HCT116 (cell line): Measurements from ENCODE around the gene CDY2A.
"Not testable (repeated sequence)": the region's sequence is repeated elsewhere in the genome, so short reads cannot be mapped to it uniquely, and the experiment has no call there.

Source experiments
- CEBPB ChIP-seq: IDR thresholded peaks from 2 replicates; pipeline ENCODE4 v1.6.1; 2012; ENCODE audit warnings: low read depth
- EGR1 ChIP-seq: IDR thresholded peaks from 2 replicates; pipeline ENCODE4 v1.6.1; 2012; ENCODE audit warnings: low read depth
- EZH2 ChIP-seq: fragments of 200-600 bp; sonication (generic); IDR thresholded peaks from 2 replicates; pipeline ENCODE4 v1.6.1; 2017; ENCODE audit warnings: antibody characterized with exemption, mixed run types
- FOSL1 ChIP-seq: IDR thresholded peaks from 2 replicates; pipeline ENCODE4 v1.6.1; 2012; ENCODE audit warnings: low read depth
- JUND ChIP-seq: IDR thresholded peaks from 2 replicates; pipeline ENCODE4 v1.6.1; 2012
- POLR2A ChIP-seq: IDR thresholded peaks from 2 replicates; pipeline ENCODE4 v1.7.0; 2011; ENCODE audit warnings: borderline replicate concordance; ENCODE audit not compliant: insufficient read depth, insufficient read length; ENCODE audit errors: extremely low read depth
- POLR2AphosphoS5 ChIP-seq: IDR thresholded peaks from 2 replicates; pipeline ENCODE4 v1.6.1; 2011; ENCODE audit warnings: mild to moderate bottlenecking, low read depth, low read length, moderate library complexity
- TCF7L2 ChIP-seq: IDR thresholded peaks from 2 replicates; pipeline ENCODE4 v1.7.0; 2011; ENCODE audit warnings: borderline replicate concordance, inconsistent platforms; ENCODE audit not compliant: insufficient read depth, insufficient read length; ENCODE audit errors: extremely low read depth
- ZNF274 ChIP-seq: fragments of 200-500 bp; sonication (Bioruptor generic); IDR thresholded peaks from 2 replicates; pipeline ENCODE4 v1.6.1; 2014; ENCODE audit warnings: mild to moderate bottlenecking, low read depth, low read length, inconsistent platforms
- TF ChIP-seq, protein P1 (sequence below), 3 experiments: fragments of 200-600 bp in 1 of 3; sonication (generic) in 1 of 3; IDR thresholded peaks in 2 of 3; conservative IDR thresholded peaks in 1 of 3; 2 replicates each; pipeline ENCODE4 v1.5.1; 2012 to 2017; ENCODE audit warnings: low read depth in 2 of 3, low read length in 2 of 3, antibody characterized with exemption in 1 of 3, borderline replicate concordance in 1 of 3, control low read depth in 1 of 3, mild to moderate bottlenecking in 1 of 3, mixed read lengths in 1 of 3, mixed run types in 1 of 3, moderate library complexity in 1 of 3; ENCODE audit not compliant: insufficient read depth in 1 of 3
- TF ChIP-seq, protein P2 (sequence below): IDR thresholded peaks from 2 replicates; pipeline ENCODE4 v1.6.1; 2012
- TF ChIP-seq, protein P3 (sequence below): IDR thresholded peaks from 2 replicates; pipeline ENCODE4 v1.6.1; 2012; ENCODE audit warnings: low read depth

DNA sequence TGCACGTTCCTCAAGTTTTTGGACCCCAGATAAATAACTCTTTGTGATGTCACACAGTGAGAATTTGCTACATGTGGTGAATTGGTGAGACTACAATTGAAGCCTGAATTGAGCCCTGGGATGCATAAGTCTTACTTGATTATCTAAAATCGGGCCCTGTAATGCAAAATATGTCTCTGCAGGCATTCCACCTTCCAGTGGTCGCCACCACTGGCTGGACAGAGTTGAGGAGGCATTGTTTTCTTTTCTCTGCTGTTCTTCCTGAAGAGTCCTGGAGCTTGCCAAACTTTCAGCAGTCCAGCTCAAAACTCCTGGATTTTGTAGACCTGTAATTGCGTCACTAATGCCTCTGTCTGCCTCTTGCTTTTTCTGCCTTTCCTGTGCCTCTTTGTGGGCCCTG is 23.5 kb downstream of the CDY2A start:
- TF ChIP-seq, protein P1, sequence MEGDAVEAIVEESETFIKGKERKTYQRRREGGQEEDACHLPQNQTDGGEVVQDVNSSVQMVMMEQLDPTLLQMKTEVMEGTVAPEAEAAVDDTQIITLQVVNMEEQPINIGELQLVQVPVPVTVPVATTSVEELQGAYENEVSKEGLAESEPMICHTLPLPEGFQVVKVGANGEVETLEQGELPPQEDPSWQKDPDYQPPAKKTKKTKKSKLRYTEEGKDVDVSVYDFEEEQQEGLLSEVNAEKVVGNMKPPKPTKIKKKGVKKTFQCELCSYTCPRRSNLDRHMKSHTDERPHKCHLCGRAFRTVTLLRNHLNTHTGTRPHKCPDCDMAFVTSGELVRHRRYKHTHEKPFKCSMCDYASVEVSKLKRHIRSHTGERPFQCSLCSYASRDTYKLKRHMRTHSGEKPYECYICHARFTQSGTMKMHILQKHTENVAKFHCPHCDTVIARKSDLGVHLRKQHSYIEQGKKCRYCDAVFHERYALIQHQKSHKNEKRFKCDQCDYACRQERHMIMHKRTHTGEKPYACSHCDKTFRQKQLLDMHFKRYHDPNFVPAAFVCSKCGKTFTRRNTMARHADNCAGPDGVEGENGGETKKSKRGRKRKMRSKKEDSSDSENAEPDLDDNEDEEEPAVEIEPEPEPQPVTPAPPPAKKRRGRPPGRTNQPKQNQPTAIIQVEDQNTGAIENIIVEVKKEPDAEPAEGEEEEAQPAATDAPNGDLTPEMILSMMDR (IDR thresholded peaks at IDR 0.05 in 2 of 3, conservative IDR thresholded peaks at IDR 0.05 in 1 of 3; ENCODE audit: borderline replicate concordance in 1 of 3, insufficient read depth in 1 of 3, low read depth in 2 of 3, low read length in 2 of 3) = not testable (repeated sequence)
- TF ChIP-seq TCF7L2, EZH2, EGR1, POLR2A, JUND, FOSL1, POLR2AphosphoS5, CEBPB, ZNF274: not testable (repeated sequence)
- TF ChIP-seq, protein P2, sequence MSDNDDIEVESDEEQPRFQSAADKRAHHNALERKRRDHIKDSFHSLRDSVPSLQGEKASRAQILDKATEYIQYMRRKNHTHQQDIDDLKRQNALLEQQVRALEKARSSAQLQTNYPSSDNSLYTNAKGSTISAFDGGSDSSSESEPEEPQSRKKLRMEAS = not testable (repeated sequence)
- TF ChIP-seq, protein P3, sequence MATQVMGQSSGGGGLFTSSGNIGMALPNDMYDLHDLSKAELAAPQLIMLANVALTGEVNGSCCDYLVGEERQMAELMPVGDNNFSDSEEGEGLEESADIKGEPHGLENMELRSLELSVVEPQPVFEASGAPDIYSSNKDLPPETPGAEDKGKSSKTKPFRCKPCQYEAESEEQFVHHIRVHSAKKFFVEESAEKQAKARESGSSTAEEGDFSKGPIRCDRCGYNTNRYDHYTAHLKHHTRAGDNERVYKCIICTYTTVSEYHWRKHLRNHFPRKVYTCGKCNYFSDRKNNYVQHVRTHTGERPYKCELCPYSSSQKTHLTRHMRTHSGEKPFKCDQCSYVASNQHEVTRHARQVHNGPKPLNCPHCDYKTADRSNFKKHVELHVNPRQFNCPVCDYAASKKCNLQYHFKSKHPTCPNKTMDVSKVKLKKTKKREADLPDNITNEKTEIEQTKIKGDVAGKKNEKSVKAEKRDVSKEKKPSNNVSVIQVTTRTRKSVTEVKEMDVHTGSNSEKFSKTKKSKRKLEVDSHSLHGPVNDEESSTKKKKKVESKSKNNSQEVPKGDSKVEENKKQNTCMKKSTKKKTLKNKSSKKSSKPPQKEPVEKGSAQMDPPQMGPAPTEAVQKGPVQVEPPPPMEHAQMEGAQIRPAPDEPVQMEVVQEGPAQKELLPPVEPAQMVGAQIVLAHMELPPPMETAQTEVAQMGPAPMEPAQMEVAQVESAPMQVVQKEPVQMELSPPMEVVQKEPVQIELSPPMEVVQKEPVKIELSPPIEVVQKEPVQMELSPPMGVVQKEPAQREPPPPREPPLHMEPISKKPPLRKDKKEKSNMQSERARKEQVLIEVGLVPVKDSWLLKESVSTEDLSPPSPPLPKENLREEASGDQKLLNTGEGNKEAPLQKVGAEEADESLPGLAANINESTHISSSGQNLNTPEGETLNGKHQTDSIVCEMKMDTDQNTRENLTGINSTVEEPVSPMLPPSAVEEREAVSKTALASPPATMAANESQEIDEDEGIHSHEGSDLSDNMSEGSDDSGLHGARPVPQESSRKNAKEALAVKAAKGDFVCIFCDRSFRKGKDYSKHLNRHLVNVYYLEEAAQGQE = not testable (repeated sequence)
